Globus pallidus (tissue), 1 donor: ENCODE measurements around the gene MRC1.

Experiments
- DNase-seq: peaks from one replicate; pipeline ENCODE4 v3.0.0-alpha.2; 2015; ENCODE audit warnings: low spot score

MRC1 gene

GRCh38 chr10:17847585-17848296, 38.6 kb downstream of the MRC1 start:
- DNase-seq, result peak; percentile 14

GRCh38 chr10:17848646-17849045, 39.5 kb downstream of the MRC1 start:
- DNase-seq, result no peak

- DNase-seq, result no peak
These were observed 41.4 kb downstream of the MRC1 start for GRCh38 chr10:17850501-17850900.

- peak; percentile 52 for DNase-seq
These were observed 42.5 kb downstream of the MRC1 start for GRCh38 chr10:17851611-17852010.

GRCh38 chr10:17854044-17854652, 45.0 kb downstream of the MRC1 start:
- no peak for DNase-seq

- no peak for DNase-seq
These were observed 47.9 kb downstream of the MRC1 start for GRCh38 chr10:17857040-17857439.

GRCh38 chr10:17859492-17860156, 50.5 kb downstream of the MRC1 start:
- DNase-seq, result no peak

- no peak for DNase-seq
These were observed 52.6 kb downstream of the MRC1 start for GRCh38 chr10:17861760-17862159.

- DNase-seq, result no peak
These were observed 56.2 kb downstream of the MRC1 start for GRCh38 chr10:17865351-17865750.

- DNase-seq, result no peak
These were observed 57.2 kb downstream of the MRC1 start for GRCh38 chr10:17866346-17866745.

- no peak for DNase-seq
These were observed 57.9 kb downstream of the MRC1 start for GRCh38 chr10:17867056-17867455.

- DNase-seq, result no peak
These were observed 61.9 kb downstream of the MRC1 start for GRCh38 chr10:17871036-17871435.

- peak; percentile 12 for DNase-seq
These were observed 63.3 kb downstream of the MRC1 start for GRCh38 chr10:17872191-17873091.

GRCh38 chr10:17873946-17874345, 64.8 kb downstream of the MRC1 start:
- no peak for DNase-seq

GRCh38 chr10:17877121-17877520, 68.0 kb downstream of the MRC1 start:
- DNase-seq, result no peak

- DNase-seq, result no peak
These were observed 69.7 kb downstream of the MRC1 start for GRCh38 chr10:17878896-17879295.

- no peak for DNase-seq
These were observed 71.5 kb downstream of the MRC1 start for GRCh38 chr10:17880601-17881000.

- peak; percentile 11 for DNase-seq
These were observed 73.4 kb downstream of the MRC1 start for GRCh38 chr10:17882557-17882956.

GRCh38 chr10:17883621-17884020, 74.5 kb downstream of the MRC1 start:
- no peak for DNase-seq

GRCh38 chr10:17888189-17888588, 79.0 kb downstream of the MRC1 start:
- DNase-seq, result no peak

GRCh38 chr10:17891435-17891834, 82.3 kb downstream of the MRC1 start:
- no peak for DNase-seq

GRCh38 chr10:17904564-17904963, 95.4 kb downstream of the MRC1 start:
- no peak for DNase-seq
